SK-N-MC (cell line): ENCODE measurements around the gene XIST.

Experiments
- DNase-seq: peaks from one replicate; pipeline ENCODE4 v3.0.0-alpha.2; 2011; ENCODE audit warnings: low read depth, low spot score
- H3K27ac ChIP-seq: fragments of 200-600 bp; sonication (generic); 2 replicates; pipeline ENCODE4 v1.5.1; 2016; ENCODE audit warnings: mixed run types
- H3K36me3 ChIP-seq: fragments of 200-600 bp; sonication (generic); 2 replicates; pipeline ENCODE4 v1.6.1; 2017; ENCODE audit warnings: antibody characterized with exemption, low read length, mixed read lengths; ENCODE audit not compliant: insufficient read depth
- H3K4me3 ChIP-seq: fragments of 200-600 bp; sonication (generic); 2 replicates; pipeline ENCODE4 v1.5.1; 2016
- H3K9ac ChIP-seq: fragments of 200-600 bp; sonication (generic); 2 replicates; pipeline ENCODE4 v1.8.0; 2017; ENCODE audit warnings: mixed run types, mixed read lengths; ENCODE audit not compliant: insufficient read length
- H3K9me3 ChIP-seq: fragments of 200-600 bp; sonication (generic); 2 replicates; pipeline ENCODE4 v1.6.1; 2017; ENCODE audit warnings: low read depth, mild to moderate bottlenecking, antibody characterized with exemption, low read length, moderate library complexity, mixed read lengths
- EZH2 ChIP-seq: fragments of 200-600 bp; sonication (generic); IDR thresholded peaks from one replicate; pipeline ENCODE4 v1.6.1; 2017; ENCODE audit warnings: antibody characterized with exemption
- FOXP2 ChIP-seq: optimal IDR thresholded peaks from 2 replicates; pipeline ENCODE3; 2011; ENCODE audit warnings: mild to moderate bottlenecking, moderate library complexity; ENCODE audit not compliant: insufficient read depth; ENCODE audit errors: extremely low read length, control extremely low read depth
- POLR2AphosphoS5 ChIP-seq: IDR thresholded peaks from 2 replicates; pipeline ENCODE4 v1.6.1; 2012; ENCODE audit warnings: mild to moderate bottlenecking, low read depth, low read length, borderline replicate concordance

Gene XIST

DNA sequence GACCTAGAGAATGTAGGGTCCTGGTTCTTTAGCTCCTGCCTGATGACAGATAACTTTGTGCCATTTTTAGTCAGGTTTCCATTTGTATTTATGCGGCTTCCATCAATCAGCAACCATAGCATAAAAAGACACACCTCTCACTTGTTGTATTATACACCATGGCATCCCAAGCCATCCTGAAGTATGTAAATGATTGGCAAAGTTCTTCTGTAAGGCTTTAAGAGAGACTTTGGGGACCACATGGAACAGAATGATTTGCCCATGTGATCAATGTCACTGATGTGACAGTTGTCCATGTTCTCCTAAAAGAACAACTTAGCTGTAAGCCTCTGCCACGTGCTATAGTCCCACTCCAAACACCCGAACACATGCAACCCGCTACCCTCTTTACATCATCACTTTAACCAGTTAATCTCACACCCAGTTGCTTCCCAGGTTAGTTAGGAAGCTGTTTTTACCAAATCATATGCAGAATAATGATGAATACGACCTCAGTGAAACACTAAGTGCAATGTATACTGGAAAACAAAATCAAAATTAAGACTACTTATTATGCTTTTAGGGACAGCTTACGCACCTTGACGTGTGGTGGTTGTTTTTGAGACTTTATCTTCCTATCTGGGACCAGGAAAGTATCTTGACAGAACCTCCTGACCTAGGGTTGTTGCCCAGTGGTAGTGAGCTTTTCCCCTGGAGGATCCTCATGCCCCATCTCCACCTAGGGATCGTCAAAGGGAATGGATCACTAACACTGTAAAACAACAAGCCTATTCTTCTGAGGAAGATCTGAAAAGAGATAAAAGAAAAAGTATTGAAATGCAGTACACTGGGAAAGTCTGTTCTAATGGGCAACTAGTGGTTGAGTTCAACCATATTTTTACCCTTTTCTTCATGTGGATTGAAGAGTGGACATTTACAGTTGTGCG is 21.8 kb downstream of the XIST start:
- H3K27ac ChIP-seq: no peak overlapping the region
- no peak overlapping the region for H3K9ac ChIP-seq
- no peak for TF ChIP-seq POLR2AphosphoS5
- TF ChIP-seq EZH2: no peak
- H3K9me3 ChIP-seq: no peaks in the 10 kb centered on the region
- no peak overlapping the region for H3K4me3 ChIP-seq
- peaks cover 74% of the 10 kb centered on the region for H3K36me3 ChIP-seq
- no peak for DNase-seq

- no peak for DNase-seq
- Histone ChIP-seq H3K9ac (no peak overlapping the region), H3K36me3 (peaks cover 81% of the 10 kb centered on the region), H3K9me3 (no peaks in the 10 kb centered on the region), H3K4me3 (no peak overlapping the region), H3K27ac (no peak overlapping the region)
- TF ChIP-seq EZH2 (no peak), FOXP2 (no peak), POLR2AphosphoS5 (no peak)
These were observed 22.5 kb downstream of the XIST start for GRCh38 chrX:73829890-73830466.

- no peak for TF ChIP-seq POLR2AphosphoS5
- TF ChIP-seq EZH2: no peak
- no peak for TF ChIP-seq FOXP2
- peaks cover 83% of the 10 kb centered on the region for H3K36me3 ChIP-seq
- H3K4me3 ChIP-seq: no peak overlapping the region
- H3K9ac ChIP-seq: no peak overlapping the region
- no peak overlapping the region for H3K27ac ChIP-seq
- DNase-seq: no peak
- H3K9me3 ChIP-seq: no peaks in the 10 kb centered on the region
These were observed 24.3 kb downstream of the XIST start for GRCh38 chrX:73828080-73828720.

GRCh38 chrX:73827406-73827805 is 25.1 kb downstream of the XIST start:
- no peak overlapping the region for H3K4me3 ChIP-seq
- H3K9ac ChIP-seq: no peak overlapping the region

GRCh38 chrX:73826996-73827395 is 25.5 kb downstream of the XIST start:
- TF ChIP-seq FOXP2: no peak
- no peak for TF ChIP-seq POLR2AphosphoS5
- no peak for TF ChIP-seq EZH2
- no peaks in the 10 kb centered on the region for H3K9me3 ChIP-seq
- H3K36me3 ChIP-seq: peaks cover 75% of the 10 kb centered on the region
- DNase-seq: no peak
- no peak overlapping the region for H3K9ac ChIP-seq
- no peak overlapping the region for H3K4me3 ChIP-seq
- H3K27ac ChIP-seq: no peak overlapping the region

More at GRCh38 chrX:73827406-73827805, 25.1 kb downstream of the XIST start:
- DNase-seq: no peak
- no peak for TF ChIP-seq EZH2
- TF ChIP-seq POLR2AphosphoS5: no peak
- no peak for TF ChIP-seq FOXP2
- Histone ChIP-seq H3K9me3 (no peaks in the 10 kb centered on the region), H3K27ac (no peak overlapping the region), H3K36me3 (peaks cover 77% of the 10 kb centered on the region)

- Histone ChIP-seq H3K4me3 (no peak overlapping the region), H3K9me3 (no peaks in the 10 kb centered on the region), H3K27ac (no peak overlapping the region), H3K9ac (no peak overlapping the region), H3K36me3 (peaks cover 64% of the 10 kb centered on the region)
- DNase-seq: no peak
- TF ChIP-seq EZH2: no peak
- no peak for TF ChIP-seq POLR2AphosphoS5
- no peak for TF ChIP-seq FOXP2
These were observed 26.9 kb downstream of the XIST start for GRCh38 chrX:73825569-73825968.

GRCh38 chrX:73823473-73824004 is 29.0 kb downstream of the XIST start:
- DNase-seq: no peak
- Histone ChIP-seq H3K9ac (no peak overlapping the region), H3K27ac (no peak overlapping the region), H3K9me3 (no peaks in the 10 kb centered on the region), H3K36me3 (peaks cover 51% of the 10 kb centered on the region), H3K4me3 (no peak overlapping the region)
- TF ChIP-seq POLR2AphosphoS5 (no peak), EZH2 (no peak), FOXP2 (no peak)

DNA sequence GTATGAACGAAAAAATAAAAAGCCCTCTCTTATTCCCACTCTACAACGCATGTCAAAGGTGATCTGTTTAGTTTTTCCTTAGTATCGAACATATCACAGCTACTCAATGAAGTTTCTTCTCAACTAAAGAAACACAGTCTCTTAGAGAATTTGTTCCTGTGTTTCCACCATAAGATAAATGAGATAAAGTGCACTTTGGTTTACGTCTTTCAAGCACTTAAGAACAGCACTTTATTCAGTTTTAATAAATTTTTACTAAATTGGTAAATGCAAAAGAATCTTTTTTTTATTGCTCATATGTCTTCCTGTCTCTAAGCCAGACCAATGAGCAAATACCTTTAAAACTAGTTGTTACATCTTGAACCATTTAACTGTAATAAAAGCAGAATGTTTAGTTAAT is 29.7 kb downstream of the XIST start:
- Histone ChIP-seq H3K9me3 (no peaks in the 10 kb centered on the region), H3K27ac (no peak overlapping the region), H3K9ac (no peak overlapping the region), H3K4me3 (no peak overlapping the region), H3K36me3 (peaks cover 43% of the 10 kb centered on the region)
- no peak for DNase-seq
- TF ChIP-seq POLR2AphosphoS5: no peak
- TF ChIP-seq FOXP2: no peak
- TF ChIP-seq EZH2: no peak
